LNCaP clone FGC (cell line): ENCODE measurements around the gene SDCCAG8.

Experiments
- DNase-seq: peaks from one replicate; pipeline ENCODE4 v3.0.0-alpha.2; 2011; ENCODE audit warnings: low read depth
- H3K4me3 ChIP-seq: 2 replicates; pipeline ENCODE4 v1.5.1; 2011; ENCODE audit warnings: mild to moderate bottlenecking, low read depth, low read length, control low read depth
- TF ChIP-seq, protein P1 (sequence below): IDR thresholded peaks from 2 replicates; pipeline ENCODE4 v1.5.1; 2012; ENCODE audit warnings: mild to moderate bottlenecking; ENCODE audit not compliant: control insufficient read depth, insufficient read depth; ENCODE audit errors: extremely low read depth

SDCCAG8 gene

DNA sequence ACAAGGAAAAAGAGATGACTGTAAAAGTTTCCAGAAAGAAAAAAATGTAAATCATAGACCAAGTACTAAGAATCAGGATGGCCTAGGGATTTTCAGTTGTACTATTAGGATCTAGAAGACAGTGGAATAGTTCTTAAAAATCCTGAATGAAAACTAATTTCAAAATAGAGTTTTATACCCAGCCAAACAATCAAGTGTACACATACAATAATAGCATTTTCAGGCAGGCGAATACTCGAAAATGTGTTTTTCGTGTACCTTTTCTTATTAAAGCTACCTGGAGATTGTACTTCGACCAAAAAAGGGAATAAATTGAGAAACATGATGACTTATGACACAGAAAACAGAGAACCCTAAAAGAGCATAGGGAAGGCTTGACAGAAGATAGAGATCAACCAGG is 118.6 kb downstream of the SDCCAG8 start:
- no peak for DNase-seq
- no peak overlapping the region for H3K4me3 ChIP-seq
- TF ChIP-seq, protein P1, sequence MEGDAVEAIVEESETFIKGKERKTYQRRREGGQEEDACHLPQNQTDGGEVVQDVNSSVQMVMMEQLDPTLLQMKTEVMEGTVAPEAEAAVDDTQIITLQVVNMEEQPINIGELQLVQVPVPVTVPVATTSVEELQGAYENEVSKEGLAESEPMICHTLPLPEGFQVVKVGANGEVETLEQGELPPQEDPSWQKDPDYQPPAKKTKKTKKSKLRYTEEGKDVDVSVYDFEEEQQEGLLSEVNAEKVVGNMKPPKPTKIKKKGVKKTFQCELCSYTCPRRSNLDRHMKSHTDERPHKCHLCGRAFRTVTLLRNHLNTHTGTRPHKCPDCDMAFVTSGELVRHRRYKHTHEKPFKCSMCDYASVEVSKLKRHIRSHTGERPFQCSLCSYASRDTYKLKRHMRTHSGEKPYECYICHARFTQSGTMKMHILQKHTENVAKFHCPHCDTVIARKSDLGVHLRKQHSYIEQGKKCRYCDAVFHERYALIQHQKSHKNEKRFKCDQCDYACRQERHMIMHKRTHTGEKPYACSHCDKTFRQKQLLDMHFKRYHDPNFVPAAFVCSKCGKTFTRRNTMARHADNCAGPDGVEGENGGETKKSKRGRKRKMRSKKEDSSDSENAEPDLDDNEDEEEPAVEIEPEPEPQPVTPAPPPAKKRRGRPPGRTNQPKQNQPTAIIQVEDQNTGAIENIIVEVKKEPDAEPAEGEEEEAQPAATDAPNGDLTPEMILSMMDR, result no peak

DNA sequence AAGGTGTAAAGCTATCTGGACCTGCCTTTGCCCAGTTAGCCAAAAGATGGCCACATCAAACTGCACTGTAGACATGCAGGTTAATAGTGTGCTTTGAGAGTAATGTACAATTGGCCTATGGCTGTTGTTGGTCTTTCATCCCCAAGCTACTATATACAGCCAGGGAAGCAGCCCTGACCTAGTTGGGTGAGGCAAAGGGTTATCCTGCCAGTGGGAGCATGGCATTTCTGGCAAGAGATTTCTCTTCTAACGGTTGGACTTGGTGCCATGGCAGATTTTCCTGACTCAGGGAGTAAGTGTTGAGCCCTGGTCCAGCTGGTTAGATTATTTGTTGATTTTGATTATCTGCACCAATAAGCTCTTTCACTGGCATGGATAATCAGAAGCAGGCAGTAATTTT is 119.8 kb downstream of the SDCCAG8 start:
- TF ChIP-seq, protein P1, result no peak
- H3K4me3 ChIP-seq, result no peak overlapping the region
- no peak for DNase-seq

DNA sequence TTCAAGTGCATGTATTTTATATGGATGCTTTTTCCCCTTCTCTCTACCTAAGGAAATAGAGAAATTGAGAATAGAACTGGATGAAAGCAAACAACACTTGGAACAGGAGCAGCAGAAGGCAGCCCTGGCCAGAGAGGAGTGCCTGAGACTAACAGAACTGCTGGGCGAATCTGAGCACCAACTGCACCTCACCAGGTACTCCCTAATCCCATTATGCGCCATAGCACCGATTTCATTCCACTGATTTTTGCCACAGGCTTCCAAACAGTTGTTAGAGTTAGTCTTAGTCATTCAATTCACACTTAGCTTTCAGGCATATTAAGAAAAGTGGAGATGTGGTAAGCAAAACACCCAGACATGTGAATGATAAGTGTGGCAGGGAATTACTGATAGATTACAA is 122.8 kb downstream of the SDCCAG8 start:
- TF ChIP-seq, protein P1, result no peak
- H3K4me3 ChIP-seq, result no peak overlapping the region
- DNase-seq, result no peak

DNA sequence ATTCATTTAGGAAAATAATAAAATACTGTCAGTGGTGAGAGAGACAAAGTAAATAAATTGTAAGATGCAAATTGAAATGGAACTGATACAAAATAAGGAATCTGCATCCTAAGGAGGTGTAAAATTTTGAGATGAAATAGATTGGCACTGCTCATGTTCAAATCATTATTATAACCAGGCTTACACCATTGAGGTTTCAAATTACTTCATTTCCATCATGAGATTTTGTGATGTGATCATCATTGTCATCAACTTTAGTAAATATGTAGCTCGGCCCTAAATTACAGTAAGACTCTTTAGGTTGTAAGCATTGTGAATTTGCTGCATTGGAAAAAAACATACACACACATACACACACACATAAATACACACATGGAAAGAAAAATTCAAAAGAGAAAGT is 123.4 kb downstream of the SDCCAG8 start:
- TF ChIP-seq, protein P1, result no peak
- H3K4me3 ChIP-seq, result no peak overlapping the region
- no peak for DNase-seq

DNA sequence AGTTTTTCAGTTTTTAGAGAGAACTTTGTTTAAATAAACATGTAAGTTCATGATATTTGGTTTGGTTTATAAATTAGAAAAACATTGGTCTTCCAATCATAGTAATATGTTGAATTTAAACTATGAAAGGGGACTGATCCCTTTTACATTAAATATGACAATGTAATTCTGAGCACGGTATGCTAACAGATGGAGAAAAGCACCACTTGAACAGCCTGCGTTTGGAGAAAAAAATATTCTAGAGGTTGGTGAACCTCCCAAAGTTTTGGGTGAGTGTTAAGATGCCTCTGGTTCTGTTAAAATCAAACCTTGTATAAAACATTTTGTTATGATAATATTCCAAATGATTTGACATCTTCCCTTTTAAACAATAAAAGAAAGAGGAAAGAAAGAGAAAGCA is 123.9 kb downstream of the SDCCAG8 start:
- no peak overlapping the region for H3K4me3 ChIP-seq
- DNase-seq, result no peak
- TF ChIP-seq, protein P1, result no peak

DNA sequence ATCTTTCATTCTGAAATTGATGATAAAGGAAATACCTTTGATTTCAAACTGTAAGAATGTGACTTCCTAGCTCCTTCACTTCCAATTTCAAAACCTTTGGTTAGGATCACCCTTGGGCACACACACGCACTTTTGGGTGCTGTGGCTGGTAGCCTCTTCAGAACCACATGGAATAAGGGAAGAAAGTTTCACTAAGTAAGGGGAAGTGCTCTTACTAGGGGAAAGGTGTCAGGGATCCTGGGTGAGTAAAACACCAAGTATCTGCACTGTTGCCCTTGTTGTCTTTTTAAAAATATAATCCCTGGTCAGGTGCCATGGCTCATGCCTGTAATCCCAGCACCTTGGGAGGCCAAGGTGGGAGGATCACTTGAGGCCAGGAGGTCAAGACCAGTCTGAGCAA is 132.4 kb downstream of the SDCCAG8 start:
- TF ChIP-seq, protein P1, result no peak
- H3K4me3 ChIP-seq, result no peak overlapping the region
- DNase-seq, result no peak

DNA sequence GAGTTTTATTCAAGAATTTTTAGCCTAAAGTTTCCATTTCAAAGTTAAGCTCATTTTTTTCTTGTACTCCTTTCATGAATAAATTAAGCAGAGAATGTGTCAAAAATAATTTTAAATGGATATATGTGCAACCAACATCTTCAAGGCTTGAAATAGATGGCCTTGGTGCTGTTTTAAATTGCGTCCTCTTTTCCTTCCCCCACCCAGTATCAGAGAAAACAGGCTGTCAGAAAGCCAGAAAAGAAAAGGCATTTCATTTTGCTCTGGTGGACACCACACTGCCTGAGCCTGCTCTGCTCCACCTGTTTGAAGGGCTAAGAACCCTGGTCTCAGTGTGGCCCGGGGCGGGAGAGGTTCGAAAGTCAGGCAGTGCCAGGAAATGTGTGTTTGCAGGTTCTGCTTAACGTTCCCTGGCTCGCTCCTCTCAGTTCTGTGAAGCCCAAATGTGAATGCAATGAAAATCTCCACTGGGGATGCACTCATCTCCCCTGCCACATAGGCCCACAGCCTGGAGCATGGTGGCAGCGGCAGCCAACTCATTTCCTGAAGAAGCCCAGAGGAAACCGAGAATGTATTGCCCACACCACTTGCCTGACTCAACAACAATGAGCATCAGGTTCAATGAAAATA is 134.4 kb downstream of the SDCCAG8 start:
- DNase-seq, result no peak
- TF ChIP-seq, protein P1, result no peak
- H3K4me3 ChIP-seq, result no peak overlapping the region
